ENCODE data around the gene HBG2.
"Not testable (repeated sequence)": the region's sequence is repeated elsewhere in the genome, so short reads cannot be mapped to it uniquely, and the experiment has no call there.

- TF ChIP-seq, protein P1, sequence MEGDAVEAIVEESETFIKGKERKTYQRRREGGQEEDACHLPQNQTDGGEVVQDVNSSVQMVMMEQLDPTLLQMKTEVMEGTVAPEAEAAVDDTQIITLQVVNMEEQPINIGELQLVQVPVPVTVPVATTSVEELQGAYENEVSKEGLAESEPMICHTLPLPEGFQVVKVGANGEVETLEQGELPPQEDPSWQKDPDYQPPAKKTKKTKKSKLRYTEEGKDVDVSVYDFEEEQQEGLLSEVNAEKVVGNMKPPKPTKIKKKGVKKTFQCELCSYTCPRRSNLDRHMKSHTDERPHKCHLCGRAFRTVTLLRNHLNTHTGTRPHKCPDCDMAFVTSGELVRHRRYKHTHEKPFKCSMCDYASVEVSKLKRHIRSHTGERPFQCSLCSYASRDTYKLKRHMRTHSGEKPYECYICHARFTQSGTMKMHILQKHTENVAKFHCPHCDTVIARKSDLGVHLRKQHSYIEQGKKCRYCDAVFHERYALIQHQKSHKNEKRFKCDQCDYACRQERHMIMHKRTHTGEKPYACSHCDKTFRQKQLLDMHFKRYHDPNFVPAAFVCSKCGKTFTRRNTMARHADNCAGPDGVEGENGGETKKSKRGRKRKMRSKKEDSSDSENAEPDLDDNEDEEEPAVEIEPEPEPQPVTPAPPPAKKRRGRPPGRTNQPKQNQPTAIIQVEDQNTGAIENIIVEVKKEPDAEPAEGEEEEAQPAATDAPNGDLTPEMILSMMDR (conservative IDR thresholded peaks at IDR 0.05 in 1 of 2, IDR thresholded peaks at IDR 0.05 in 1 of 2; ENCODE audit: low read depth in 1 of 2, low read length in 2 of 2): not testable (repeated sequence)
- TF ChIP-seq EZH2 (IDR thresholded peaks at IDR 0.05; ENCODE audit: low read length, missing control alignments): not testable (repeated sequence)
Measured at GRCh38 chr11:5254646-5255413, at the start of gene HBG2.
